Smooth muscle cell (in vitro differentiated cells): Measurements from ENCODE around the gene MAP1LC3A. TPM values are rescaled to one million over a fixed set of nuclear protein-coding genes. Genes with fewer than 3 reads are reported as not detected.

ENCODE experiments used
- DNase-seq: peaks from one replicate; lab custom pipeline; 2025; ENCODE audit not compliant: unreplicated experiment; lab: John Stamatoyannopoulos, UW
- H2AFZ ChIP-seq: fragments of 200-600 bp; sonication (generic); 2 replicates; pipeline ENCODE4 v1.6.0; 2016; ENCODE audit warnings: antibody characterized with exemption, low read depth, mild to moderate bottlenecking
- H3F3A ChIP-seq: fragments of 200-600 bp; sonication (generic); 2 replicates; pipeline ENCODE4 v1.6.0; 2017; ENCODE audit warnings: antibody characterized with exemption, low read depth
- H3K27ac ChIP-seq: fragments of 200-600 bp; sonication (generic); 2 replicates; pipeline ENCODE4 v1.5.1; 2016; ENCODE audit warnings: low read depth, mild to moderate bottlenecking
- H3K27me3 ChIP-seq: fragments of 200-600 bp; sonication (generic); 2 replicates; pipeline ENCODE4 v1.6.1; 2016; ENCODE audit warnings: low read depth, mild to moderate bottlenecking
- H3K36me3 ChIP-seq: fragments of 200-600 bp; sonication (generic); 2 replicates; pipeline ENCODE4 v1.5.1; 2016; ENCODE audit warnings: low read depth
- H3K4me1 ChIP-seq: fragments of 200-600 bp; sonication (generic); 2 replicates; pipeline ENCODE4 v1.5.1; 2016; ENCODE audit warnings: low read depth
- H3K4me2 ChIP-seq: fragments of 200-600 bp; sonication (generic); 2 replicates; pipeline ENCODE4 v1.6.0; 2016; ENCODE audit warnings: mild to moderate bottlenecking
- H3K4me3 ChIP-seq: fragments of 200-600 bp; sonication (generic); 2 replicates; pipeline ENCODE4 v1.5.1; 2016; ENCODE audit warnings: mild to moderate bottlenecking
- H3K79me2 ChIP-seq: fragments of 200-600 bp; sonication (generic); 2 replicates; pipeline ENCODE4 v1.6.0; 2016; ENCODE audit warnings: low read depth, mild to moderate bottlenecking
- H3K9ac ChIP-seq: fragments of 200-600 bp; sonication (generic); 2 replicates; pipeline ENCODE4 v1.6.0; 2016; ENCODE audit warnings: low read depth
- H3K9me3 ChIP-seq: fragments of 200-600 bp; sonication (generic); replicated peaks from 2 replicates; pipeline ENCODE4 v1.5.1; 2016; ENCODE audit warnings: low read depth
- H4K20me1 ChIP-seq: fragments of 200-600 bp; sonication (generic); 2 replicates; pipeline ENCODE4 v1.6.0; 2016; ENCODE audit warnings: low read depth
- WGBS: methylation state at CpG from one replicate; pipeline ENCODE4 v1.1.7; 2016; ENCODE audit warnings: low lambda C conversion rate; 5-methylcytosine and 5-hydroxymethylcytosine counted together
- polyA plus RNA-seq: library from polyadenylated mRNA; unstranded; fragments of >200 nt; fragmentation: Nextera tagmentation; extraction: Ambion mirVana; gene quantifications from 2 replicates; pipeline ENCODE4 v1.2.1, GENCODE V29; 2016
- total RNA-seq: library from RNA; depleted of rRNA; stranded (reverse); fragments of >200 nt; gene quantifications from 2 replicates; pipeline ENCODE4 v1.2.3, GENCODE V29; 2014
- TF ChIP-seq, protein P1 (sequence below): fragments of 200-600 bp; sonication (generic); IDR thresholded peaks from 2 replicates; pipeline ENCODE4 v1.5.1; 2017; ENCODE audit warnings: borderline replicate concordance, mild to moderate bottlenecking, antibody characterized with exemption; ENCODE audit not compliant: insufficient read depth, poor library complexity, severe bottlenecking

Gene MAP1LC3A
- total and polyA plus RNA-seq, 2 experiments from 2014 or later: 32.4 to 84.0 TPM

DNA sequence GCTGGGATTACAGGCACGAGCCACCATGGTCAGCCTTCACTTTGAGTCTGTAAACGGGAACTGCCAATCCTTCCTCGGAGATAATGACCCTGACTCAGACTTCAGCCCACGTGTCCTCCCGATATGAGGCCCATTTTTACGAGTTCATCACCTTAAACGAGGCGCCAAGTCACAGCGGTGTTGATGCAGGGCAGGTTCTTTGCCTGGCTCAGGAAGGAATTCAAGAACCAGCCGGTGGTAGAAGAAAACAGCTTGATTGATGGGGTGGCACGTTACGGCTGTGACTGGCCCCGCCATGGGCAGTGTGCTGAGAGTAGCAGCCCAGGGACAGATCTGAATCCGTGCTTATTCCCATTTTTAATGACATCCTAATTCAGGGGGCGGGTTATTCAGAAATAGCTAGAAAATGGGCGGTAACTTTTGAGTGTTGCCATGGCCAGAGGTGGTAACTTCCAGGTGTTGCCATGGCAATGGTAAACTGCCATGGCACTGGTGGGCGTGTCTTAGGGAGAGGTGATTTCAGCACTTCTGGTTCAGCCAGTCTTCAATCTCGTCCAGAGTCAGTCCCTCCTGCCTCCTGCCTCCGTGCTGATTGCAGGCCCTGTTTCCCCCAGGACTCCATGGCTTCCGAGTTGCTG is 9.1 kb upstream of the MAP1LC3A start:
- Histone ChIP-seq H3F3A (no peaks in the 10 kb centered on the region), H3K4me1 (no peaks in the 10 kb centered on the region), H3K27me3 (no peaks in the 10 kb centered on the region), H3K36me3 (no peaks in the 10 kb centered on the region), H2AFZ (no peak overlapping the region), H3K4me3 (no peak overlapping the region), H4K20me1 (no peaks in the 10 kb centered on the region), H3K79me2 (no peaks in the 10 kb centered on the region), H3K27ac (no peak overlapping the region), H3K9ac (no peak overlapping the region), H3K4me2 (no peak overlapping the region), H3K9me3 (no peaks in the 10 kb centered on the region)
- 37% methylated on average over 20 of the region's 20 CpGs for WGBS
- DNase-seq: no peak
- TF ChIP-seq, protein P1, sequence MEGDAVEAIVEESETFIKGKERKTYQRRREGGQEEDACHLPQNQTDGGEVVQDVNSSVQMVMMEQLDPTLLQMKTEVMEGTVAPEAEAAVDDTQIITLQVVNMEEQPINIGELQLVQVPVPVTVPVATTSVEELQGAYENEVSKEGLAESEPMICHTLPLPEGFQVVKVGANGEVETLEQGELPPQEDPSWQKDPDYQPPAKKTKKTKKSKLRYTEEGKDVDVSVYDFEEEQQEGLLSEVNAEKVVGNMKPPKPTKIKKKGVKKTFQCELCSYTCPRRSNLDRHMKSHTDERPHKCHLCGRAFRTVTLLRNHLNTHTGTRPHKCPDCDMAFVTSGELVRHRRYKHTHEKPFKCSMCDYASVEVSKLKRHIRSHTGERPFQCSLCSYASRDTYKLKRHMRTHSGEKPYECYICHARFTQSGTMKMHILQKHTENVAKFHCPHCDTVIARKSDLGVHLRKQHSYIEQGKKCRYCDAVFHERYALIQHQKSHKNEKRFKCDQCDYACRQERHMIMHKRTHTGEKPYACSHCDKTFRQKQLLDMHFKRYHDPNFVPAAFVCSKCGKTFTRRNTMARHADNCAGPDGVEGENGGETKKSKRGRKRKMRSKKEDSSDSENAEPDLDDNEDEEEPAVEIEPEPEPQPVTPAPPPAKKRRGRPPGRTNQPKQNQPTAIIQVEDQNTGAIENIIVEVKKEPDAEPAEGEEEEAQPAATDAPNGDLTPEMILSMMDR: no peak

DNA sequence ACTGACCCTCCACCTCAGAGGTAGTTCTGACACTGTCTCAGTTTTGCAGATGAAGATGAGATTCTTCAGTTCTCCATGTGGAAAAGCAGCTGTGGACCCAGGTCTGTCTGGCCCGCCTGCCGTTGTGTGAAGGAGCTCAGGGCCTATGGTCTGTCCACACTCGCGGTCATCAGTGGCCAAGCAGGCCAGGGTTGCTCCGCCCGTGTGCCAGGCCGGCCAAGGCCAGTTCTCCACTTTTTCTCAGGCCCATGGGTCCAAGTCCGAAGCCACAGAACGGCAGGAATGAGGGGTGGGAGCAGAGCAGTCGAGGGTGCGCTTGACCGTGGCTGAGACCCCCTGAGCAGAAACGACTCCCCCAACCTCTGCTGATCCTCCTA is 8.6 kb upstream of the MAP1LC3A start:
- Histone ChIP-seq H3F3A (no peaks in the 10 kb centered on the region), H3K9me3 (no peaks in the 10 kb centered on the region), H3K4me3 (no peak overlapping the region), H3K27me3 (no peaks in the 10 kb centered on the region), H3K4me2 (no peak overlapping the region), H4K20me1 (no peaks in the 10 kb centered on the region), H3K4me1 (no peaks in the 10 kb centered on the region), H2AFZ (no peak overlapping the region), H3K9ac (no peak overlapping the region), H3K79me2 (no peaks in the 10 kb centered on the region), H3K36me3 (no peaks in the 10 kb centered on the region), H3K27ac (no peak overlapping the region)
- TF ChIP-seq, protein P1: no peak
- WGBS: 96% methylated on average over 13 of the region's 13 CpGs
- no peak for DNase-seq

DNA sequence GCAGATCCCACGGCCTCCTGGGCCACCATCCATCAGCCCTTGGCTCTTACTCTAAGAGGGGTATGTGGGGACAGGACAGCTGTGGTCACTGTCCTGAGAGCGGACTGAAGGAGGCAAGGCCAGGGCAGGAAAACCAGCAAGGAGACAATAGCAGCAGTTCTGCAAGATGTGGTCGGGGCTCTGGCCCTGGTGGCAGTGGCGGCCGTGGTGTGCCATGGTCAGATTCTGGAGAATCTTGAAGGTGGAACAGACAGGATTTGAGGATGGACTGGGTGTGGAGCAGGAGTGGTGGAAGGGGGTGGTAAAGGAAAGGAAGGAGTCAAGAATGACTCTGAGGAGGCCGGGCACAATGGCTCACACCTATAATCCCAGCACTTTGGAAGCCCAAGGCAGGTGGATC is 5.9 kb upstream of the MAP1LC3A start:
- 95% methylated on average over 6 of the region's 6 CpGs for WGBS
- no peak for DNase-seq
- Histone ChIP-seq H3K79me2 (no peaks in the 10 kb centered on the region), H3K4me3 (no peak overlapping the region), H3K4me2 (no peak overlapping the region), H3K4me1 (no peaks in the 10 kb centered on the region), H3K27ac (no peak overlapping the region), H3F3A (no peaks in the 10 kb centered on the region), H2AFZ (no peak overlapping the region), H3K36me3 (no peaks in the 10 kb centered on the region), H3K9ac (no peak overlapping the region), H4K20me1 (no peaks in the 10 kb centered on the region), H3K9me3 (no peaks in the 10 kb centered on the region), H3K27me3 (no peaks in the 10 kb centered on the region)
- TF ChIP-seq, protein P1: no peak

DNA sequence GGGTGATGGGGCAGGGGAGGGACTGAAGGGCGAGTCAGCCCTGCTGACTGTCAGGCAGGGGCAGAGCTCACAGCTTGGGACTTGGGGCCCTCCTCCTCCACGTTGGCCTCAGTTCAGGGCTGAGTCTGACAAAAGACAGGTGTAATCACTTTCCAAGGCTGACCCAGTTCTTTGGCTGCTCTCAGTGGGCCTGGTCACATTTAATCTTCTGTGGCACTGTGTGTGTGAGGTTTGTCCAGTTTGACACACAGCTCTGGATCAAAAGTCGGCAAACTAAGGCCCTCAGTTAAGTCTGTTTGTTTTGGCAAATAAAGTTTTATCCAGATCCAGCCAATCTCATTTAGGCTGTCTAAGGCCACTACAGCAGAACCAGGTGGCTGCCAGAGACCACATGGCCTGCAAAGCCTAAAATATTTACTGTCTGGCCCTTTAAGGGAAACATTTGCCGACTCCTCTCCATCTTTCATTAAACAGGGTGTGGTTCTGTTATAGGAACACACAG is 5.1 kb upstream of the MAP1LC3A start:
- Histone ChIP-seq H3F3A (no peaks in the 10 kb centered on the region), H2AFZ (no peak overlapping the region), H3K4me3 (no peak overlapping the region), H3K27ac (no peak overlapping the region), H3K36me3 (no peaks in the 10 kb centered on the region), H3K4me2 (no peak overlapping the region), H4K20me1 (no peaks in the 10 kb centered on the region), H3K27me3 (no peaks in the 10 kb centered on the region), H3K79me2 (no peaks in the 10 kb centered on the region), H3K9me3 (no peaks in the 10 kb centered on the region), H3K9ac (no peak overlapping the region), H3K4me1 (no peaks in the 10 kb centered on the region)
- WGBS: 73% methylated on average over 4 of the region's 4 CpGs
- no peak for DNase-seq
- TF ChIP-seq, protein P1: no peak
